IMR-90 (cell line): Measurements from ENCODE around the gene ZNRF3. TPM values are rescaled to one million over a fixed set of nuclear protein-coding genes. Genes with fewer than 3 reads are reported as not detected.

ENCODE experiments used
- ATAC-seq: fragments of 200-7000 bp; cut with Tn5 transposase; 2 replicates; pipeline ENCODE4 v1.9.1; 2020; ENCODE audit warnings: low read depth, mild to moderate bottlenecking, moderate library complexity
- BruUV-seq: library from RNA; stranded (reverse); fragments of 400-500 nt; replicated peaks from 2 replicates; lab custom pipeline; 2021; lab: Mats Ljungman, UMichigan
- CTCF ChIA-PET: fragments of 300-600 bp; formaldehyde crosslinking; extraction: SDS; loops from one replicate; lab custom pipeline; 2021; ENCODE audit warnings: antibody characterized with exemption; lab: Yijun Ruan, JAX
- POLR2A ChIA-PET: fragments of 300-600 bp; sonication (Branson Sonifier 250); formaldehyde crosslinking; loops from one replicate; lab custom pipeline; 2022; ENCODE audit warnings: antibody characterized with exemption; ENCODE audit not compliant: unreplicated experiment; lab: Charles Lee
- DNase-seq: peaks from one replicate; pipeline ENCODE4 v3.0.0; 2013
- H2AFZ ChIP-seq: replicated peaks from 2 replicates; pipeline ENCODE3; 2013; ENCODE audit warnings: low read length, mild to moderate bottlenecking; ENCODE audit not compliant: poor library complexity
- H2AK5ac ChIP-seq: 2 replicates; pipeline ENCODE4 v1.6.1; 2013; ENCODE audit warnings: low read depth, low read length, inconsistent platforms
- H2AK9ac ChIP-seq: replicated peaks from 2 replicates; pipeline ENCODE3; 2013; ENCODE audit warnings: mild to moderate bottlenecking, low read depth, low read length, moderate library complexity; ENCODE audit not compliant: poor library complexity
- H2BK120ac ChIP-seq: 2 replicates; pipeline ENCODE4 v1.6.1; 2013; ENCODE audit warnings: low read depth, low read length, inconsistent platforms
- H2BK15ac ChIP-seq: 3 replicates; pipeline ENCODE4 v1.6.1; 2013; ENCODE audit warnings: low read depth, low read length, inconsistent platforms
- H2BK20ac ChIP-seq: 2 replicates; pipeline ENCODE4 v1.6.1; 2013; ENCODE audit warnings: low read depth, mild to moderate bottlenecking, inconsistent platforms, low read length, moderate library complexity
- H2BK5ac ChIP-seq: 2 replicates; pipeline ENCODE4 v1.6.1; 2013; ENCODE audit warnings: mild to moderate bottlenecking, low read depth, low read length, inconsistent platforms; ENCODE audit not compliant: poor library complexity, severe bottlenecking
- H3K14ac ChIP-seq: replicated peaks from 2 replicates; pipeline ENCODE4 v1.6.1; 2013; ENCODE audit warnings: low read depth, low read length, inconsistent platforms
- H3K18ac ChIP-seq: 2 replicates; pipeline ENCODE4 v1.6.1; 2013; ENCODE audit warnings: low read depth, low read length, control low read depth
- H3K23ac ChIP-seq: 2 replicates; pipeline ENCODE4 v1.6.1; 2013; ENCODE audit warnings: low read depth, low read length, inconsistent platforms
- H3K27ac ChIP-seq: 2 replicates; pipeline ENCODE4 v1.5.1; 2013; ENCODE audit warnings: mild to moderate bottlenecking, control low read depth, low read length; ENCODE audit not compliant: insufficient read depth
- H3K27me3 ChIP-seq: 2 replicates; pipeline ENCODE4 v1.6.1; 2013; ENCODE audit warnings: low read length; ENCODE audit not compliant: control insufficient read depth, insufficient read depth
- H3K36me3 ChIP-seq: 2 replicates; pipeline ENCODE4 v1.6.1; 2013; ENCODE audit warnings: low read length, mixed read lengths; ENCODE audit not compliant: control insufficient read depth, insufficient read depth
- H3K4ac ChIP-seq: 2 replicates; pipeline ENCODE4 v1.6.1; 2013; ENCODE audit warnings: low read depth, low read length, inconsistent platforms
- H3K4me1 ChIP-seq: 2 replicates; pipeline ENCODE4 v1.6.1; 2013; ENCODE audit warnings: low read length, mixed read lengths; ENCODE audit not compliant: control insufficient read depth, insufficient read depth
- H3K4me2 ChIP-seq: 2 replicates; pipeline ENCODE4 v1.6.1; 2013; ENCODE audit warnings: low read depth, mild to moderate bottlenecking, control low read depth, low read length, moderate library complexity
- H3K4me3 ChIP-seq: 2 replicates; pipeline ENCODE4 v1.5.1; 2013; ENCODE audit warnings: low read depth, mild to moderate bottlenecking, control low read depth, low read length, moderate library complexity; ENCODE audit not compliant: insufficient read depth
- H3K56ac ChIP-seq: 2 replicates; pipeline ENCODE4 v1.6.1; 2013; ENCODE audit warnings: low read length, inconsistent platforms; ENCODE audit not compliant: insufficient read depth; ENCODE audit errors: extremely low read depth
- H3K79me1 ChIP-seq, 2 experiments: 2 replicates each; pipeline ENCODE4 v1.6.1; 2013; ENCODE audit warnings: low read length in 2 of 2, inconsistent platforms in 1 of 2, low read depth in 1 of 2
- H3K9ac ChIP-seq: 2 replicates; pipeline ENCODE4 v1.6.1; 2013; ENCODE audit warnings: low read depth, low read length, control low read depth
- H3K9me1 ChIP-seq: 2 replicates; pipeline ENCODE4 v1.6.1; 2013; ENCODE audit warnings: low read length, inconsistent platforms; ENCODE audit not compliant: insufficient read depth
- H3K9me3 ChIP-seq: 2 replicates; pipeline ENCODE4 v1.6.1; 2013; ENCODE audit warnings: low read length; ENCODE audit not compliant: control insufficient read depth, insufficient read depth
- H4K20me1 ChIP-seq: 2 replicates; pipeline ENCODE4 v1.6.1; 2013; ENCODE audit warnings: low read length, inconsistent platforms; ENCODE audit not compliant: insufficient read depth
- H4K5ac ChIP-seq: 2 replicates; pipeline ENCODE4 v1.6.1; 2013; ENCODE audit warnings: mild to moderate bottlenecking, low read depth, low read length, control low read depth
- H4K8ac ChIP-seq, 2 experiments: 2 replicates each; pipeline ENCODE4 v1.6.1; 2013; ENCODE audit warnings: low read depth in 2 of 2, low read length in 2 of 2, control low read depth in 1 of 2, inconsistent platforms in 1 of 2
- H4K91ac ChIP-seq: 2 replicates; pipeline ENCODE4 v1.6.1; 2013; ENCODE audit warnings: low read depth, low read length, inconsistent platforms; ENCODE audit not compliant: insufficient read depth
- CEBPB ChIP-seq: IDR thresholded peaks from 2 replicates; pipeline ENCODE4 v1.6.1; 2012; ENCODE audit warnings: low read depth, low read length, improper control_type of control experiment
- FOS ChIP-seq: fragments of 150-350 bp; IDR thresholded peaks from 2 replicates; pipeline ENCODE4 v1.6.1; 2016; ENCODE audit warnings: low read depth, low read length
- MAFK ChIP-seq: IDR thresholded peaks from 2 replicates; pipeline ENCODE4 v1.6.1; 2012; ENCODE audit warnings: low read depth, low read length, improper control_type of control experiment
- MXI1 ChIP-seq: IDR thresholded peaks from 2 replicates; pipeline ENCODE4 v1.6.1; 2012; ENCODE audit warnings: low read depth, mild to moderate bottlenecking, low read length, moderate library complexity, borderline replicate concordance
- USF2 ChIP-seq: fragments of 150-350 bp; IDR thresholded peaks from 2 replicates; pipeline ENCODE4 v1.6.1; 2017; ENCODE audit warnings: mild to moderate bottlenecking, antibody characterized with exemption, low read length, low read depth
- WGBS, 2 experiments: methylation state at CpG; one replicate each; pipeline versions ENCODE4 v1.1.5 to v1.1.7; 2013; ENCODE audit warnings: missing lambda C conversion rate in 2 of 2; ENCODE audit not compliant: insufficient read length in 1 of 2; ENCODE audit errors: extremely low coverage in 2 of 2; 5-methylcytosine and 5-hydroxymethylcytosine counted together
- dilution Hi-C: fragments of 300-500 bp; cut with HindIII; formaldehyde crosslinking; loops from one replicate; pipeline ENCODE4 v1.14.3; 2018; ENCODE audit warnings: low sequenced_read_pairs; ENCODE audit not compliant: unreplicated experiment
- in situ Hi-C: fragments of 300-500 bp; cut with MboI; formaldehyde crosslinking; loops from 3 replicates; pipeline ENCODE4 v1.14.3; 2019; ENCODE audit warnings: low sequenced_read_pairs, inconsistent platforms, mixed read lengths
- intact Hi-C: fragments of 100-400 bp; cut with micrococcal nuclease; formaldehyde crosslinking; loops from 2 replicates; pipeline ENCODE4 v1.10.0; 2022
- polyA plus RNA-seq, 3 experiments: library from polyadenylated mRNA; depleted of rRNA; stranded (reverse); fragments of >200 nt; gene quantifications; 2 replicates each; pipeline ENCODE4 v1.2.3, GENCODE V29; 2012; ENCODE audit warnings: low replicate concordance in 1 of 3
- total RNA-seq: library from RNA; depleted of rRNA; stranded (reverse); fragments of >200 nt; gene quantifications from 2 replicates; pipeline ENCODE4 v1.2.3, GENCODE V29; 2012
- TF ChIP-seq, protein P1 (sequence below): conservative IDR thresholded peaks from 2 replicates; pipeline ENCODE4 v1.5.1; 2012; ENCODE audit warnings: mild to moderate bottlenecking, low read depth, low read length, improper control_type of control experiment

The ZNRF3 gene
- total and polyA plus RNA-seq, 2 of the 4 experiments (the other 2 are of a cell fraction), result 1.4 to 2.4 TPM

DNA sequence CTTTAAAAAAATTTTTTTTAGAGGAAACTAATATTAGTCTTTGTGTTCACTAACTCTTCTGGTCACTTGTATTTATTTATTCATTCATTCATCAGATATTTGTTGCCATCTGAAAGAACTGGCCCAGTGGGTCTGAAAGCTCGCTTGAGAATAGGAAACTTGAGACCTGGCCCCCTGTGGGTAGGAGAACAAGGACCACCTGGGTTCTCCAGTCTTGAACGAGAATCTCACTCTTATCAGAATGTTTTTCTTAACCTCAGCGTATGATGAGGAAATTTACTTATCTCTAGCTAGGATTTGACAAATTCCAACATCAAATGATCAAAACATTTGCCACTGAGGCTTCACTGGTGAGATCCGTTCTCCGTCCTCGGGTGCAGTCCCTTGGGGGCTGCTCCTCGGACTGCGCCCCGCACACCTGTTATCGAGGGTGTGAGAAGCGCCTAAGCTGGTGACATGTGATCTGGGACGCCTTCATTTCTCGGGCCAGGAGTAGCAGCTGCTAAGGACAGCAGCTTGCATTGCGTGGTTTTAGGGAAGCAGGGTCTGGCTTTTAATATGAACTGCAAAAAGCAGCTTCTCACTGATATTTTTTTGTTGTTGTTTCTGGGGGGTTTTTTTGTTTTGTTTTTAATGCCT is 171.9 kb downstream of the ZNRF3 start:
- Histone ChIP-seq H3K18ac (no peak overlapping the region), H2BK15ac (no peak overlapping the region), H3K14ac (no peak overlapping the region), H3K27me3 (peaks cover 2% of the 10 kb centered on the region; the same call in 1 of the 2 replicates), H2AK9ac (no peak overlapping the region), H2BK120ac (no peak overlapping the region), H3K4ac (no peak overlapping the region), H3K36me3 (peaks cover 3% of the 10 kb centered on the region; the same call in 1 of the 2 replicates), H3K23ac (no peak overlapping the region), H3K4me1 (no peaks in the 10 kb centered on the region), H2BK20ac (no peak overlapping the region), H4K20me1 (no peaks in the 10 kb centered on the region), H3K4me3 (no peak overlapping the region), H4K91ac (no peak overlapping the region), H3K9me1 (no peaks in the 10 kb centered on the region), H4K8ac (no peak overlapping the region), H2AFZ (no peak overlapping the region), H3K27ac (no peak overlapping the region), H3K9me3 (no peaks in the 10 kb centered on the region), H2BK5ac (no peak overlapping the region), H3K4me2 (no peak overlapping the region), H4K5ac (no peak overlapping the region), H3K79me1 (no peaks in the 10 kb centered on the region), H3K56ac (no peak overlapping the region), H2AK5ac (no peak overlapping the region), H3K9ac (no peak overlapping the region)
- BruUV-seq, result no TSS peak
- no peak for DNase-seq
- ChIA-PET CTCF (interaction anchor here (1.4 kb wide), 1 partner anchor 10 kb away, joined by 3 read pairs; no protein-coding TSS in a partner anchor), POLR2A (no interaction called here)
- intact Hi-C loops, result no loop called here
- dilution Hi-C loops, result no loop called here
- no peak for ATAC-seq
- 83% methylated on average over 1 of the region's 14 CpGs; no CpG with 5 or more reads in 1 of the 2 experiments for WGBS, 2 experiments
- in situ Hi-C loops, result no loop called here
- TF ChIP-seq USF2 (no peak), FOS (no peak), CEBPB (no peak), MXI1 (no peak), MAFK (no peak)
- TF ChIP-seq, protein P1, sequence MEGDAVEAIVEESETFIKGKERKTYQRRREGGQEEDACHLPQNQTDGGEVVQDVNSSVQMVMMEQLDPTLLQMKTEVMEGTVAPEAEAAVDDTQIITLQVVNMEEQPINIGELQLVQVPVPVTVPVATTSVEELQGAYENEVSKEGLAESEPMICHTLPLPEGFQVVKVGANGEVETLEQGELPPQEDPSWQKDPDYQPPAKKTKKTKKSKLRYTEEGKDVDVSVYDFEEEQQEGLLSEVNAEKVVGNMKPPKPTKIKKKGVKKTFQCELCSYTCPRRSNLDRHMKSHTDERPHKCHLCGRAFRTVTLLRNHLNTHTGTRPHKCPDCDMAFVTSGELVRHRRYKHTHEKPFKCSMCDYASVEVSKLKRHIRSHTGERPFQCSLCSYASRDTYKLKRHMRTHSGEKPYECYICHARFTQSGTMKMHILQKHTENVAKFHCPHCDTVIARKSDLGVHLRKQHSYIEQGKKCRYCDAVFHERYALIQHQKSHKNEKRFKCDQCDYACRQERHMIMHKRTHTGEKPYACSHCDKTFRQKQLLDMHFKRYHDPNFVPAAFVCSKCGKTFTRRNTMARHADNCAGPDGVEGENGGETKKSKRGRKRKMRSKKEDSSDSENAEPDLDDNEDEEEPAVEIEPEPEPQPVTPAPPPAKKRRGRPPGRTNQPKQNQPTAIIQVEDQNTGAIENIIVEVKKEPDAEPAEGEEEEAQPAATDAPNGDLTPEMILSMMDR, result no peak
